ENCODE results near the gene IL17RB.

Gene IL17RB

GRCh38 chr3:53817211-53817610 is 29.2 kb upstream of the IL17RB start:
- Histone ChIP-seq H3K9ac (ENCODE audit: low read depth, low read length, poor library complexity) (no peak overlapping the region), H3K79me1 (ENCODE audit: low read depth, low read length) (no peaks in the 10 kb centered on the region), H3K18ac (ENCODE audit: low read length) (no peak overlapping the region), H2AFZ (ENCODE audit: low read length) (no peak overlapping the region), H3K27me3 (ENCODE audit: control insufficient read depth in 3 of 3, insufficient read depth in 3 of 3, low read depth in 1 of 3, low read length in 3 of 3) (no peaks in the 10 kb centered on the region), H3K23ac (ENCODE audit: low read depth, low read length, poor library complexity) (no peak overlapping the region), H3K14ac (ENCODE audit: low read length) (no peak overlapping the region), H3K4me3 (ENCODE audit: low read length in 2 of 2) (no peak overlapping the region), H2BK12ac (ENCODE audit: low read length) (no peak overlapping the region), H2BK120ac (ENCODE audit: low read depth, low read length) (no peak overlapping the region), H3K4me2 (ENCODE audit: insufficient read depth, low read length, poor library complexity, severe bottlenecking) (no peak overlapping the region), H3K27ac (replicated peaks; ENCODE audit: low read length) (no peak overlapping the region), H3K4me1 (ENCODE audit: control insufficient read depth in 2 of 2, insufficient read depth in 1 of 2, low read depth in 1 of 2, low read length in 2 of 2) (no peaks in the 10 kb centered on the region), H4K8ac (ENCODE audit: low read depth, low read length) (no peak overlapping the region), H2BK15ac (ENCODE audit: low read length) (no peak overlapping the region), H3K4ac (ENCODE audit: low read length) (no peak overlapping the region), H2BK5ac (ENCODE audit: low read length) (no peak overlapping the region), H2AK5ac (ENCODE audit: low read depth, low read length) (no peak overlapping the region), H3K9me3 (replicated peaks in 1 of 2; ENCODE audit: control insufficient read depth in 2 of 2, insufficient read depth in 1 of 2, low read depth in 1 of 2, low read length in 2 of 2) (no peaks in the 10 kb centered on the region), H3K36me3 (replicated peaks in 1 of 2; ENCODE audit: control insufficient read depth in 2 of 2, insufficient read depth in 2 of 2, low read length in 2 of 2) (peaks cover 7 to 33% of the 10 kb centered on the region in 2 donors), H4K91ac (ENCODE audit: low read depth, low read length, poor library complexity) (no peak overlapping the region)
- no CpG with 5 or more reads among the region's 6 CpGs for WGBS, 2 donors (ENCODE audit: extremely low coverage in 2 of 2, insufficient read length in 2 of 2, insufficient replicate concordance in 1 of 2)
- no peak for DNase-seq (ENCODE audit: low spot score)

- Histone ChIP-seq H3K9ac (ENCODE audit: low read depth, low read length, poor library complexity) (no peak overlapping the region), H2AK5ac (ENCODE audit: low read depth, low read length) (no peak overlapping the region), H3K4me1 (ENCODE audit: control insufficient read depth in 2 of 2, insufficient read depth in 1 of 2, low read depth in 1 of 2, low read length in 2 of 2) (no peaks in the 10 kb centered on the region), H3K27ac (replicated peaks; ENCODE audit: low read length) (no peak overlapping the region), H2BK5ac (ENCODE audit: low read length) (peak overlapping the region; percentile 9), H3K4ac (ENCODE audit: low read length) (no peak overlapping the region), H3K23ac (ENCODE audit: low read depth, low read length, poor library complexity) (no peak overlapping the region), H2BK120ac (ENCODE audit: low read depth, low read length) (no peak overlapping the region), H2BK15ac (ENCODE audit: low read length) (no peak overlapping the region), H2AFZ (ENCODE audit: low read length) (no peak overlapping the region), H3K36me3 (replicated peaks in 1 of 2; ENCODE audit: control insufficient read depth in 2 of 2, insufficient read depth in 2 of 2, low read length in 2 of 2) (peaks cover 7 to 33% of the 10 kb centered on the region in 2 donors), H3K14ac (ENCODE audit: low read length) (no peak overlapping the region), H3K27me3 (ENCODE audit: control insufficient read depth in 3 of 3, insufficient read depth in 3 of 3, low read depth in 1 of 3, low read length in 3 of 3) (no peaks in the 10 kb centered on the region), H3K4me3 (ENCODE audit: low read length in 2 of 2) (no peak overlapping the region), H4K8ac (ENCODE audit: low read depth, low read length) (no peak overlapping the region), H3K18ac (ENCODE audit: low read length) (no peak overlapping the region), H3K9me3 (replicated peaks in 1 of 2; ENCODE audit: control insufficient read depth in 2 of 2, insufficient read depth in 1 of 2, low read depth in 1 of 2, low read length in 2 of 2) (no peaks in the 10 kb centered on the region), H3K79me1 (ENCODE audit: low read depth, low read length) (no peaks in the 10 kb centered on the region), H2BK12ac (ENCODE audit: low read length) (no peak overlapping the region), H4K91ac (ENCODE audit: low read depth, low read length, poor library complexity) (no peak overlapping the region), H3K4me2 (ENCODE audit: insufficient read depth, low read length, poor library complexity, severe bottlenecking) (no peak overlapping the region)
- WGBS, 2 donors (ENCODE audit: extremely low coverage in 2 of 2, insufficient read length in 2 of 2, insufficient replicate concordance in 1 of 2): no CpG with 5 or more reads among the region's 17 CpGs
- DNase-seq (ENCODE audit: low spot score): no peak
Measured at GRCh38 chr3:53817809-53818208, 28.6 kb upstream of the IL17RB start.

GRCh38 chr3:53818221-53819162 is 27.9 kb upstream of the IL17RB start:
- Histone ChIP-seq H3K23ac (ENCODE audit: low read depth, low read length, poor library complexity) (no peak overlapping the region), H3K4ac (ENCODE audit: low read length) (no peak overlapping the region), H3K27me3 (ENCODE audit: control insufficient read depth in 3 of 3, insufficient read depth in 3 of 3, low read depth in 1 of 3, low read length in 3 of 3) (no peaks in the 10 kb centered on the region), H3K4me3 (ENCODE audit: low read length in 2 of 2) (no peak overlapping the region), H3K9ac (ENCODE audit: low read depth, low read length, poor library complexity) (no peak overlapping the region), H2AFZ (ENCODE audit: low read length) (no peak overlapping the region), H2BK15ac (ENCODE audit: low read length) (no peak overlapping the region), H2BK12ac (ENCODE audit: low read length) (no peak overlapping the region), H4K8ac (ENCODE audit: low read depth, low read length) (no peak overlapping the region), H3K4me2 (ENCODE audit: insufficient read depth, low read length, poor library complexity, severe bottlenecking) (no peak overlapping the region), H3K4me1 (ENCODE audit: control insufficient read depth in 2 of 2, insufficient read depth in 1 of 2, low read depth in 1 of 2, low read length in 2 of 2) (no peaks in the 10 kb centered on the region), H4K91ac (ENCODE audit: low read depth, low read length, poor library complexity) (no peak overlapping the region), H3K27ac (replicated peaks; ENCODE audit: low read length) (no peak overlapping the region), H2BK5ac (ENCODE audit: low read length) (no peak overlapping the region), H3K18ac (ENCODE audit: low read length) (no peak overlapping the region), H3K36me3 (replicated peaks in 1 of 2; ENCODE audit: control insufficient read depth in 2 of 2, insufficient read depth in 2 of 2, low read length in 2 of 2) (peaks cover 7 to 33% of the 10 kb centered on the region in 2 donors), H2BK120ac (ENCODE audit: low read depth, low read length) (no peak overlapping the region), H3K79me1 (ENCODE audit: low read depth, low read length) (no peaks in the 10 kb centered on the region), H2AK5ac (ENCODE audit: low read depth, low read length) (no peak overlapping the region), H3K9me3 (replicated peaks in 1 of 2; ENCODE audit: control insufficient read depth in 2 of 2, insufficient read depth in 1 of 2, low read depth in 1 of 2, low read length in 2 of 2) (no peaks in the 10 kb centered on the region), H3K14ac (ENCODE audit: low read length) (peak overlapping the region; percentile 5)
- DNase-seq (ENCODE audit: low spot score): no peak
- no CpG with 5 or more reads among the region's 14 CpGs for WGBS, 2 donors (ENCODE audit: extremely low coverage in 2 of 2, insufficient read length in 2 of 2, insufficient replicate concordance in 1 of 2)

GRCh38 chr3:53819163-53819868 is 27.1 kb upstream of the IL17RB start:
- H3K14ac ChIP-seq (ENCODE audit: low read length): peak overlapping the region; percentile 5
- H3K9ac ChIP-seq (ENCODE audit: low read depth, low read length, poor library complexity): no peak overlapping the region
- peaks cover 3% of the 10 kb centered on the region for H3K79me1 ChIP-seq (ENCODE audit: low read depth, low read length)
- H2BK12ac ChIP-seq (ENCODE audit: low read length): no peak overlapping the region
- H3K18ac ChIP-seq (ENCODE audit: low read length): no peak overlapping the region
- no peak for DNase-seq (ENCODE audit: low spot score)
- no peaks in the 10 kb centered on the region for H3K27me3 ChIP-seq (ENCODE audit: control insufficient read depth in 3 of 3, insufficient read depth in 3 of 3, low read depth in 1 of 3, low read length in 3 of 3)
- no peak overlapping the region for H3K23ac ChIP-seq (ENCODE audit: low read depth, low read length, poor library complexity)
- no peak overlapping the region for H3K4me3 ChIP-seq (ENCODE audit: low read length in 2 of 2)
- no peak overlapping the region for H2AK5ac ChIP-seq (ENCODE audit: low read depth, low read length)
- no peak overlapping the region for H3K4me2 ChIP-seq (ENCODE audit: insufficient read depth, low read length, poor library complexity, severe bottlenecking)
- H3K9me3 ChIP-seq (replicated peaks in 1 of 2; ENCODE audit: control insufficient read depth in 2 of 2, insufficient read depth in 1 of 2, low read depth in 1 of 2, low read length in 2 of 2): no peaks in the 10 kb centered on the region
- no peak overlapping the region for H2AFZ ChIP-seq (ENCODE audit: low read length)
- H3K36me3 ChIP-seq (replicated peaks in 1 of 2; ENCODE audit: control insufficient read depth in 2 of 2, insufficient read depth in 2 of 2, low read length in 2 of 2): peaks cover 7 to 33% of the 10 kb centered on the region in 2 donors
- H2BK15ac ChIP-seq (ENCODE audit: low read length): no peak overlapping the region
- H2BK120ac ChIP-seq (ENCODE audit: low read depth, low read length): no peak overlapping the region
- no peak overlapping the region for H3K4ac ChIP-seq (ENCODE audit: low read length)
- no peak overlapping the region for H4K8ac ChIP-seq (ENCODE audit: low read depth, low read length)
- no peak overlapping the region for H2BK5ac ChIP-seq (ENCODE audit: low read length)
- H4K91ac ChIP-seq (ENCODE audit: low read depth, low read length, poor library complexity): no peak overlapping the region
- no CpG with 5 or more reads among the region's 14 CpGs for WGBS, 2 donors (ENCODE audit: extremely low coverage in 2 of 2, insufficient read length in 2 of 2, insufficient replicate concordance in 1 of 2)
- no peaks in the 10 kb centered on the region for H3K4me1 ChIP-seq (ENCODE audit: control insufficient read depth in 2 of 2, insufficient read depth in 1 of 2, low read depth in 1 of 2, low read length in 2 of 2)
- H3K27ac ChIP-seq (replicated peaks; ENCODE audit: low read length): no peak overlapping the region
